Parietal lobe (tissue), 1 donor: ENCODE results near the gene FAM20B. TPM values are rescaled to one million over a fixed set of nuclear protein-coding genes. Genes with fewer than 3 reads are reported as not detected.

ENCODE experiments used
- total RNA-seq: library from RNA; depleted of rRNA; stranded (reverse); fragments of >200 nt; gene quantifications from one replicate; pipeline ENCODE4 v1.2.3, GENCODE V29; 2014

Gene FAM20B, protein sequence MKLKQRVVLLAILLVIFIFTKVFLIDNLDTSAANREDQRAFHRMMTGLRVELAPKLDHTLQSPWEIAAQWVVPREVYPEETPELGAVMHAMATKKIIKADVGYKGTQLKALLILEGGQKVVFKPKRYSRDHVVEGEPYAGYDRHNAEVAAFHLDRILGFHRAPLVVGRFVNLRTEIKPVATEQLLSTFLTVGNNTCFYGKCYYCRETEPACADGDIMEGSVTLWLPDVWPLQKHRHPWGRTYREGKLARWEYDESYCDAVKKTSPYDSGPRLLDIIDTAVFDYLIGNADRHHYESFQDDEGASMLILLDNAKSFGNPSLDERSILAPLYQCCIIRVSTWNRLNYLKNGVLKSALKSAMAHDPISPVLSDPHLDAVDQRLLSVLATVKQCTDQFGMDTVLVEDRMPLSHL
- 39.8 TPM for total RNA-seq

DNA sequence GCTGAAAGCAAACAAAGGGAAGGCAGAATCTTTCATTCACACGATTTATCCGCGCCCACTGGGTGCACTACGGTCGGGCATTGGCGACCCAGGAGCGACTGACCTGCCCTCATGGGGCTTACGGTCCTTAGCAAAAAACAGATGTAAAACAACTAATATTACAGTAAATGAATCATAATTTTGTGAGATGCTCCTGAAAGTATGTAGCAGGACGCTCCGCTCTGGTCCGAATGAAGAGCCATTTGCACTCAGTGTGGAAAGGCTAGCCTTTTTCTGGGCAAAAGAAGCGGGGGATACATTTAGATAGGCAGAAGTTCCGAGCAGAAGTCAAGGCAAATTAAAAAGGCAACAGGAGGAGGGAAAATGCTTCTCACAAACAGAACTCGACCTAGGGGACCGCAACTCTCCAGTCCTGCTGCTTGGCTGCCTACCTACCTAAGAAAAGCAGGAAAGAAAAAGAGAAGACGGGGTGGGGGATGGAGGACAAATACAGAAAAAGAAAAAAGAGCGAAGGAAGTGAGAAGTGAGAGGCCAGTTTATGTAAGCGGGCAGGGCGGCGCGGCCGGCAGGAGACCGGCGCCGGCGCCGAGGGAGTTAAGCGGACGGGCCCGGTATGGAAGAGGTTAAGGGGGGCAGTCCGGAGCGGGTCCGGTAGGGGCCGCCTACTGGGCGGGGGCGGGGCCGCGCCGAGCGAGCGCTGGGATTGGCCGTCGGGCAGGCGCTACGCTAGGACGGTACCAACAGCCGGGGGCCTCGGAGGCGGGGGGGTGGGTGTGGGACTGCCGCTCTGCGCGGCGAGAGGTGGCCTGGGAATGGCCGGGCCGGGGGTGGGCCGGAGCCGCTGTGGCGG, at the start of gene FAM20B:
TSS of gene FAM20B (plus strand) at position 770 of the 850 bp plus-strand sequence. CDS start 17,954 bp downstream, outside the sequence.

DNA sequence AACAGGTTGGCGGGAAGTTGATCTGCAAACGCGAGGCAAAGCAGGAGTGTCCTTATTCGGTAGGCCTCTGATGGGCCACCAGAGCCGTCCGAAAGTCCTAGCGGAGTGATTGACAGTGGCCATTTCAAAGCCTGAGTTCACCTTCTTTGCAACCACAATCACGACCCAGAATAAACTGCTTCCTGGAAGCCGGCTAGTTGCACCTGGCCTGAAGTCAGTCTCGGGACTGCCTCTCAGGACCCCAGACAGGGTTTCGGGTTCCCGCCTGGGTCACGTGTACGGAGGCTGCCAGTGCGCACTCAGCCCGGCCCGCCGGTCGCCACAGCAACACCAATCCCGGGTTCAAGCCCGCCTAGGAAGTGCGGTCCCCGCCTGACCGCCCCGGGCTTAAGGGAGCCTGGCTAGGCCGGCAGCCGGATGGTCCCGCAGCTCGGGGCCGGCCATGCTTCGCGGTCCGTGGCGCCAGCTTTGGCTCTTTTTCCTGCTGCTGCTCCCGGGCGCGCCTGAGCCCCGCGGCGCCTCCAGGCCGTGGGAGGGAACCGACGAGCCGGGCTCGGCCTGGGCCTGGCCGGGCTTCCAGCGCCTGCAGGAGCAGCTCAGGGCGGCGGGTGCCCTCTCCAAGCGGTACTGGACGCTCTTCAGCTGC, 56.1 kb downstream of the FAM20B start, which contains the start of gene TOR3A:
TSS of gene TOR3A (plus strand) at position 384 of the 646 bp plus-strand sequence. CDS start at position 443, 59 bp downstream.

Other genes with a start within 250 kb of the FAM20B start
- 2.5 TPM for gene ANGPTL1, start 154.8 kb upstream of the FAM20B start, total RNA-seq
- 22.5 TPM for gene TOR3A, start 56.2 kb downstream of the FAM20B start, total RNA-seq
- 53.2 TPM for gene ABL2, start 203.8 kb downstream of the FAM20B start, total RNA-seq